Measurements from ENCODE around the gene ADSL.
"Not testable (repeated sequence)": the region's sequence is repeated elsewhere in the genome, so short reads cannot be mapped to it uniquely, and the experiment has no call there.

The ADSL gene

GRCh38 chr22:40374567-40374966, 28.3 kb downstream of the ADSL start:
- DNase-seq (ENCODE audit: low read depth): no peak

GRCh38 chr22:40376149-40376548, 29.8 kb downstream of the ADSL start:
- no peak for DNase-seq (ENCODE audit: low read depth)

GRCh38 chr22:40377931-40378330, 31.6 kb downstream of the ADSL start:
- DNase-seq (ENCODE audit: low read depth): no peak

- DNase-seq (ENCODE audit: low read depth): not testable (repeated sequence)
These were observed 32.1 kb downstream of the ADSL start for GRCh38 chr22:40378448-40378847.

DNA sequence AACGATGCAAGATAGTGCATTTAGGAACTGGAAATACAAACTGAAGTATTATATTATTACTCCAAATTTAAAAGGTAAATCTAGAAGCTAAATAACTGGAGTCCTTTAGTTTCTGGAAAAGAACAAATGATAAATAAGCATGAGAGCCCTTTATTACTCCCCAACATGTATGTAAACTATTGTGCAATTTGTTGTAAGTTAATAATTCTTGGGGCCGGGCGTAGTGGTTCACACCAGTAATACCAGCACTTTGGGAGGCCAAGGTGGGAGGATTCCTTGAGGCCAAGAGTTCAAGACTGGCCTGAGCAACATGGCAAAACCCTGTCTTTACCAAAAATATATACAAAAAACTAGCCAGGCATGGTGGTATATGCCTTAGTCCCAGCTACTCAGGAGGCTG, 35.2 kb downstream of the ADSL start:
- no peak for DNase-seq (ENCODE audit: low read depth)

GRCh38 chr22:40383905-40384304, 37.6 kb downstream of the ADSL start:
- DNase-seq (ENCODE audit: low read depth): no peak

GRCh38 chr22:40385036-40385782, 38.9 kb downstream of the ADSL start:
- DNase-seq (ENCODE audit: low read depth): no peak

DNA sequence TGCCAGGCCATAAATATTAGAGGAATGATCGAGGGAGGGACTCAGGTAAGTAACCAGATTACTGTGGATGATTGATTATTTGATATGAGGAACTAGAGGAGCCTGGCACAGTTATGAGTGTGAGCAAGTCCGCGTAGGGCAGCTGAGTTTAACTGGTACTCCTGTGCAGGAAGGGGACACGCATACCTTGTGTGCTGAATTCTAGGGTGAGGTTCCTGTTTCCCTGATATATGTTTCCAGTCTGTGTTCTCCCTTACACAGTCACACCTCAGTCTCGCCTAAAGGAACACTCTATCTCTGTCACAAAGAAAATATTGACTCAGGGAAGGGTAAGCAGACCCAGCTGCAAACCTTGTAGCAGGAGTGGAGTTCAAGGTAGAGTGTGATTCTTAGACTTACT, 41.4 kb downstream of the ADSL start:
- no peak for DNase-seq (ENCODE audit: low read depth)

GRCh38 chr22:40388231-40388630, 41.9 kb downstream of the ADSL start:
- DNase-seq (ENCODE audit: low read depth): no peak

DNA sequence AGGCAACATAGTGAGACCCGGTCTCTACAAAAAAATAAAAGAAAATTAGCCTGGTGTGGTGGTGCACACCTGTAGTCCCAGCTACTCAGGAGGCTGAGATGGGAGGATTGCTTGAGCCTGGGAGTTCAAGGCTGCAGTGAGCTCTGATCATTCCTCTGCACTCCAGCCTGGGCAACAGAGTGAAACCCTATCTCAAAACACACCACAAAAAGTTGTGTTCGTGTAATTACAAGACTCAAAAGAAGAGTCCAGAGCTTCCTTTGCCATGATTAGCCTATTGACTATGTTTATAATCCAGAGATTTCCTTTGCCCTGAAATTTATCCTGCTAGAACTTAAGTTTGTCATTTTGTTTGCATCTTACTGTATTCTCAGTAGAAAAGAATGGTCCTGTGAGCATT, 45.1 kb downstream of the ADSL start:
- no peak for DNase-seq (ENCODE audit: low read depth)

GRCh38 chr22:40392618-40393017, 46.3 kb downstream of the ADSL start:
- DNase-seq (ENCODE audit: low read depth): no peak

DNA sequence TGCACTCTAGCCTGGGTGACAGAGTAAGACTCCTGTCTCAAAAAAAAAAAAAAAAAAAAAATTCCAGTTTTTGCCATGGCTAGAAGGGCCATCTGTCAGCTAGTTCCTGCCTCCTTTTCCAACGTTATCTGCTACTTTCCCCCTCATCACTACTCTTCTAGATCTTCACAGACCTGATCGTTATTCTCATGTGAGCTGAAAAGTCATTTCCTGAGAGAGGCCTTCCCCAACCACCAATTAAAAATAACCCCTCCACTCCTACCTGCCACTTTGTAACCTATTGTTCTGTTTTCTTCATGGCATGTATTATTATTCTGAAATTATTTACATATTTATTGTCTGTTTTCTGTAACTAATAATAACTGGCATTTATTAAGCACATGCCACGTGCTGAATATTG, 48.3 kb downstream of the ADSL start:
- no peak for DNase-seq (ENCODE audit: low read depth)

GRCh38 chr22:40395607-40396006, 49.3 kb downstream of the ADSL start:
- no peak for DNase-seq (ENCODE audit: low read depth)

DNA sequence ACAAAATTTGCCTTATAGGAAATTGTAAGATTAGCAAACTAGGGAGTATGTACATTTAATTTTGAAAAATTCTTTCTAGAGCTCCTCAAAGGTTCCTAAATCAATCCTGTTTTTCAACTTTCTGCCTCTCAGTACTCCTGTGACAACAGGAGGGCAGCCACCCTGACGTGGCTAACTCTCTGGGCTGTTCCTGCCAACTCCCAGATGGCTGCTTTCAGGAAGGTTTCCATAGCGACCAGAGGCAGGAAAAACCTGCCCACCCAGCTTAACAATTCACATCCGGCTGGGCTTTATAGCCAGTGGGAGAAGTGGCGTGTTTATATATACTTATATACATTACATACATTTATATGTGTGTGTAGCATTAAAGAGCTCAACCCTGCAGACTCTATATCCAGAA, 50.6 kb downstream of the ADSL start:
- DNase-seq (ENCODE audit: low read depth): no peak

DNA sequence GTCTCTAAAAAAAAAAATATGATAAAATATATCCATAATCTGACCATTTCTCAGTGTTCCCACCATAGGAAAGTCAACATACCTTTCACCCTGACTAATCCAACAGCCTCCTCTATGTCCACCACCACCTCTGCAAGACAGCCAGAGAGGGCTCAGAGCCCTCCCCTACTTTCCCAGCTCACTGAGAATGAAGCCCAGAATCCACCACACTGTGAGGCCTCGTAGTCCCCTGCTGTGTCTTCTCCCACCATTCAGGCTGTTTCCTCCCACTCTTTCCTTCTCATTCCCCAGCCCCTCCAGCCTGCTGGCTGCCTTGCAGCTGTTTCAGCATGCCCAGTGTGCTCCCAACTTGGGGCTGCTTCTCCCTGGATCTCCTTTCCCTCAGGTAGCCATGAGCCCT, 51.1 kb downstream of the ADSL start:
- no peak for DNase-seq (ENCODE audit: low read depth)

- DNase-seq (ENCODE audit: low read depth): no peak
These were observed 53.3 kb downstream of the ADSL start for GRCh38 chr22:40399621-40400020.

GRCh38 chr22:40400159-40400558, 53.9 kb downstream of the ADSL start:
- DNase-seq (ENCODE audit: low read depth): no peak

DNA sequence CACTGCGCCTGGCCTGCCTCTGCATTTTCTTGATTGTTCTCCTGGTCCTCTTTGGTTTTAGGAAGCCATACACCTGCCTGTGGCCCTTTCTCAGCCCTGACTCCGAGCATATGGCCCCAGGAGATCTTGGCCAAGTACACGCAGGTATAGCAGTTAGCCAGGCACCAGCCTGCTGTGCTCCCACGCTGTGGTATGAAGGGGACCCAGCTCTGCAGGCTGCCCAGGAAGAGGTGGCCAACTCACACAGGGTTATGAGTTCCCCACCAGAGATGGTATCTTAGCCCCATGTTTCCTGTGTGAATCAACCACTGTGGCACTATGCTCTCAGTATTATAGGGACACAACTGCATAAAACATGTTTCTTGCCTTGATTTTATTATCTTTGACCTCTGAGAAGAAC, 55.2 kb downstream of the ADSL start:
- DNase-seq (ENCODE audit: low read depth): peak; percentile 49

DNA sequence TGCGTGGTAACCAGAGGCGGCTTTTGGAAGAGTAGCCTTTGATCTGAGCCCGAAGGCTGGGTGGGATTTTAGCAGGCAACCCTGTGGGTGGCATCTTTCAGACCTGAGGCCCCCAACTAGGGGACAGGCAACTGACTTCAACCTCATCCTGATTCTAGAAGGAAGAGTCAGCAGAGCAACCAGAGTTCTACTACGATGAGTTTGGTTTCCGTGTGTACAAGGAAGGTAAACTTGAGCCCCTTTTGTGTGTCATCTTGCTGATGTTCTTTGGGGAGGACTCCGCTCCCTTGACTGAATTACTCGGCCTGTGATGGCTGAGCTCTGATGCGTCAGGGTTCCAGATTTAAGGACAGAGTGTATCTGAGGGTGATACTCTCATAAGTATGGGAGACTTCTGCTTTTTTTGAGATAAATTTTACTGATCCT, 55.7 kb downstream of the ADSL start:
- DNase-seq (ENCODE audit: low read depth): no peak

- no peak for DNase-seq (ENCODE audit: low read depth)
These were observed 56.8 kb downstream of the ADSL start for GRCh38 chr22:40403141-40403540.

- DNase-seq (ENCODE audit: low read depth): no peak
These were observed 57.4 kb downstream of the ADSL start for GRCh38 chr22:40403651-40404050.

DNA sequence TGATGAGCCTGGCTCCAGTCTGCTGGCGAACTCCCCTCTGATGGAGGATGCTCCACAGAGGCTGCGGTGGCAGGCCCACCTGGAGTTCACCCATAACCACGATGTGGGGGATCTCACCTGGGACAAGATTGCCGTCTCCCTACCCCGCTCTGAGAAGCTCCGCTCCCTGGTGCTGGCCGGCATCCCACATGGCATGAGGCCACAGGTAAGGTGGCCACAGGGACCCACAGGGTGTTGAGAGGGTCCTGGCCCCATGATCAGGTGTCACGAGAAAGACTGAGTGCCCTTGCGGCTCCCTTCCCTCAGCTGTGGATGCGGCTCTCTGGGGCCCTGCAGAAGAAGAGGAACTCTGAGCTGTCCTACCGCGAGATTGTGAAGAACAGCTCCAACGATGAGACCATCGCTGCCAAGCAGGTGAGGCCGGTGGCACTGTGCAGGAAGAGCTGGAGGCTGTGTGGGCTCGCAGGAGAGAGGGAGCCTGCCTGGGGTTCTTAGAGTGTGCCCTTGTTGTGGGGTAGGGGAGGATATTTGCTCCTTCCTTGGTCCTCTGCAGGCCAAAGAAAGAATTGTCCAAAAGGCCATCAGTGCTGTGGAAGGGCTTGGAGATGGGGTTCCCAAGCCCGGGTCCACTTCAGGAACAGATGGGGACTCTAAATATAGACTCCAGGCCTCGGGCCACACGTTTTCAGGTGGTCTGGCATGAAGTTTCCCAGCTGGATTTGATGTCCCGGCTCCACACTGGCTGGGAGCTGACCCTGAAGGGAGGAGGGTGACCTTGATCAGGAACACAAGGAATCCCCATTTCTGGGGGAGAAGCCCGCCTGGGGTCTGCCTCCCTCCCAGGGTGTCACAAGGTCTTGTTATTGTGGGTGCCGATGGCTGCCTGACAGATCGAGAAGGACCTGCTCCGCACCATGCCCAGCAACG, 58.2 kb downstream of the ADSL start:
- DNase-seq (ENCODE audit: low read depth): no peak

Data from stimulated activated CD8-positive, alpha-beta memory T cell treated with anti-CD3 and anti-CD28 coated beads, Interleukin-12 subunit alpha, Interleukin-12 subunit beta, amount 100 ng/mL, for 1 hour (primary cell).